WTC11 (cell line): ENCODE measurements around the gene SPATA19. TPM values are rescaled to one million over a fixed set of nuclear protein-coding genes. Genes with fewer than 3 reads are reported as not detected.

Source experiments
- ATAC-seq: fragments of 200-7000 bp; cut with Tn5 transposase; 2 replicates; pipeline ENCODE4 v1.10.0; 2021; ENCODE audit warnings: mild to moderate bottlenecking, moderate library complexity
- CTCF ChIA-PET: fragments of 300-600 bp; sonication (Branson Sonifier 250); formaldehyde crosslinking; loops from one replicate; lab custom pipeline; 2021; ENCODE audit warnings: antibody characterized with exemption; lab: Charles Lee
- POLR2A ChIA-PET: fragments of 350-600 bp; sonication (Branson Sonifier 250); formaldehyde crosslinking; loops from one replicate; lab custom pipeline; 2021; ENCODE audit warnings: antibody characterized with exemption; lab: Charles Lee
- DNase-seq: peaks from one replicate; pipeline ENCODE4 v3.0.0; 2021; ENCODE audit warnings: low spot score
- H3K27ac Mint-ChIP-seq: 2 replicates; pipeline ENCODE4 v1.8.0; 2021; ENCODE audit warnings: mixed read lengths
- H3K27me3 Mint-ChIP-seq: 2 replicates; pipeline ENCODE4 v1.8.0; 2021; ENCODE audit warnings: low read depth, mild to moderate bottlenecking, moderate library complexity, mixed read lengths
- H3K36me3 Mint-ChIP-seq: 2 replicates; pipeline ENCODE4 v1.8.0; 2021; ENCODE audit warnings: mixed read lengths
- H3K4me1 Mint-ChIP-seq: 2 replicates; pipeline ENCODE4 v1.8.0; 2022; ENCODE audit warnings: mixed read lengths
- H3K4me3 Mint-ChIP-seq: 2 replicates; pipeline ENCODE4 v1.8.0; 2021; ENCODE audit warnings: mild to moderate bottlenecking, moderate library complexity, mixed read lengths
- H3K9me3 Mint-ChIP-seq: 2 replicates; pipeline ENCODE4 v1.8.0; 2021; ENCODE audit warnings: mixed read lengths
- CTCF ChIP-seq: fragments of 200-600 bp; IDR thresholded peaks from 2 replicates; pipeline ENCODE4 v1.8.0; 2022; ENCODE audit warnings: antibody characterized with exemption
- EMX1 ChIP-seq: fragments of 250-450 bp; sonication (Bioruptor Pico); IDR thresholded peaks from 2 replicates; pipeline ENCODE4 v1.8.0; 2021; ENCODE audit warnings: mild to moderate bottlenecking
- ESRRA ChIP-seq: sonication (generic); formaldehyde crosslinking; IDR thresholded peaks from 2 replicates; pipeline ENCODE4 v1.8.1; 2022; ENCODE audit warnings: mild to moderate bottlenecking, missing genetic modification reagents, borderline replicate concordance
- HMGA2 ChIP-seq: fragments of 250-450 bp; sonication (Bioruptor Pico); IDR thresholded peaks from 2 replicates; pipeline ENCODE4 v1.4.0; 2021; ENCODE audit warnings: mild to moderate bottlenecking, moderate library complexity
- NR1H2 ChIP-seq: sonication (generic); formaldehyde crosslinking; IDR thresholded peaks from 2 replicates; pipeline ENCODE4 v1.9.0; 2021; ENCODE audit warnings: mild to moderate bottlenecking, moderate library complexity, missing genetic modification reagents
- PREB ChIP-seq: sonication (generic); formaldehyde crosslinking; IDR thresholded peaks from 2 replicates; pipeline ENCODE4 v1.8.1; 2022; ENCODE audit warnings: mild to moderate bottlenecking, missing genetic modification reagents, moderate library complexity, borderline replicate concordance
- PRRX2 ChIP-seq: fragments of 250-450 bp; sonication (Bioruptor Pico); IDR thresholded peaks from 2 replicates; pipeline ENCODE4 v1.8.0; 2021; ENCODE audit warnings: mild to moderate bottlenecking
- TCF7 ChIP-seq: sonication (generic); formaldehyde crosslinking; IDR thresholded peaks from 2 replicates; pipeline ENCODE4 v1.8.0; 2022; ENCODE audit warnings: mild to moderate bottlenecking, low read depth, missing genetic modification reagents, moderate library complexity
- ZMAT4 ChIP-seq: fragments of 250-450 bp; sonication (Bioruptor Pico); IDR thresholded peaks from 2 replicates; pipeline ENCODE4 v1.9.0; 2021; ENCODE audit warnings: mild to moderate bottlenecking
- ZNF396 ChIP-seq: fragments of 250-450 bp; sonication (Bioruptor Pico); IDR thresholded peaks from 2 replicates; pipeline ENCODE4 v1.8.0; 2021; ENCODE audit warnings: mild to moderate bottlenecking, moderate library complexity, borderline replicate concordance
- ZNF532 ChIP-seq: fragments of 250-450 bp; sonication (Bioruptor Pico); IDR thresholded peaks from 2 replicates; pipeline ENCODE4 v1.9.0; 2021; ENCODE audit warnings: mild to moderate bottlenecking, borderline replicate concordance
- total RNA-seq: library from RNA; stranded (reverse); gene quantifications from 3 replicates; pipeline ENCODE4 v1.2.3, GENCODE V29; 2021
- TF ChIP-seq, protein P1 (sequence below): sonication (generic); formaldehyde crosslinking; IDR thresholded peaks from 2 replicates; pipeline ENCODE4 v1.8.0; 2022; ENCODE audit warnings: mild to moderate bottlenecking, missing genetic modification reagents
- TF ChIP-seq, protein P2 (sequence below): sonication (generic); formaldehyde crosslinking; IDR thresholded peaks from 2 replicates; pipeline ENCODE4 v1.8.1; 2022; ENCODE audit warnings: low read depth, missing genetic modification reagents, borderline replicate concordance
- TF ChIP-seq, protein P3 (sequence below): fragments of 250-450 bp; sonication (Bioruptor Pico); IDR thresholded peaks from 2 replicates; pipeline ENCODE4 v2.1.2; 2022; ENCODE audit warnings: mild to moderate bottlenecking, moderate library complexity

The SPATA19 gene
- total RNA-seq, 1 experiment from 2014 or later, result not detected

DNA sequence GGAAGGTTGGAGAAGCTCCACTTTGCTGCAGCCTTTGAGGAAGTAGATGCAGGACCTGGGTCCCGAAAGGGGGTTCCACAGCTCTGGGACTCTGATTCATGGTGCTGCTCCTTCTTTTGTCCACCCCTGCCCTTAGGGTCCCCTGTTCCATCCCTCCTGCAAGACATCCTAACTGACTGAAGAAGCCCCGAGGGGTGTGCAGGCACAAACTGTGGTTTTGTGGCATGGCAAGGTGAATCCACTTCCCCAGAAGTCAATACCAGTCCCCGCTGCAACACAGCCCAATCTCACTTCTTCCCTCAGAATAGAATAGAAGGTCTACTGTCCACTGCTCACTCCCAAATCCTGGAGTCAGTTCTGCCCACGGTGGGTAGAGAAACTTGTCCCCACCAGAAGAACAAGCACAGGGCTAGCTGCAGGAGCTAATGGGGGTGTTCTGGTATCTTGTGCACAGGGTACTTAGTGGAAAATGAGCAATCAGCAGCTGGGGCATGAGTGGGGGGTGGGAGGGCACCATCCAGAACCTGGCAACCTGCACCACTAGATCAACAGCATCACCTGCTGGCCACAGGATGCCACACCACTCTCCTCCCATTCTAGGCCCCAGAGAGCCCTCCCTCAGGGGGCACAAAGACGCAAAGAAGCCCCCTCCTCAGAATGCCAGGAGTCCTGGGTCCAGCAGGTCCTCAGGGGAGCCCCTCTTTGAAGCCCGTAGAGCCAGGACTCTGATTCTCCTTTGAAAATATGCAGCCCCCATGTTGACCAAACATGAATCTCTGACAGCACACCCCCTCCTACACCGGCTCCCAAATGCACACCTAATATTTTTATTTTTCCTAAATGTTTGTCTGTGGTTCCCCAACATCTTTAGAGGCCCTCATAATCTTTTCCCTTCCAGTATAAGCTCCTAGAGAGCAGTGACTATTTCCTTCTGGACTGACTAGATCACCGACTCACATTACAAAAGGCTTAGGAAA, 14.1 kb downstream of the SPATA19 start:
- peak; percentile 60 for DNase-seq
- Mint-ChIP-seq H3K27ac (no peak overlapping the region), H3K4me1 (peaks cover 19% of the 10 kb centered on the region), H3K27me3 (no peaks in the 10 kb centered on the region; the same call in 1 of the 2 replicates), H3K4me3 (no peak overlapping the region), H3K9me3 (no peaks in the 10 kb centered on the region), H3K36me3 (no peaks in the 10 kb centered on the region)
- ChIA-PET POLR2A (no interaction called here), CTCF (interaction anchor here (0.7 to 1.9 kb wide), 7 partner anchors 9 to 767 kb away, joined by 3 to 9 read pairs (median 5); no protein-coding TSS in a partner anchor)
- ATAC-seq, result peak; percentile 66
- TF ChIP-seq TCF7, result no peak
- TF ChIP-seq CTCF, result peak; percentile 70

DNA sequence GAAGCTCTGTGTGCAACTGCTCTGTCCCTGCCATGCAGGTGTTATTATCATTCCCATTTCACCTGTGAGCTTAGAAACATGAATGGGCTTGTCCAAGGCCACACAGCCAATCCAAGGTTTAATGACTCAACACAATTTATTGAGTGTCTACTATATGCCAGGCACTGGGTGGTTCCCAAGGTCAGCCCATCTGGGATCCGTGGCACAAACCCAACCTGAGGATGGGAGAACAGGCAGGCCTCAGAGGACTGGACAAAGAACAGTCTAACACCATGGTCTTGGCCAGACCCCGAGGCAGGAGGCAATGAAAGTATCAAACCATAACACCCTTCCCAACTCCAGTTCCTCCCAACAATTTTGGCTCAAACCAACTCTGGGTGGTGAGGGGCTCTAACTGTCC, 15.7 kb downstream of the SPATA19 start:
- no peak overlapping the region for H3K27ac Mint-ChIP-seq
- H3K36me3 Mint-ChIP-seq, result no peaks in the 10 kb centered on the region
- DNase-seq (no peak), ATAC-seq (no peak)
- no peak overlapping the region for H3K4me3 Mint-ChIP-seq
- TF ChIP-seq, protein P1, sequence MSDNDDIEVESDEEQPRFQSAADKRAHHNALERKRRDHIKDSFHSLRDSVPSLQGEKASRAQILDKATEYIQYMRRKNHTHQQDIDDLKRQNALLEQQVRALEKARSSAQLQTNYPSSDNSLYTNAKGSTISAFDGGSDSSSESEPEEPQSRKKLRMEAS (CRISPR knock-in tag), result no peak
- TF ChIP-seq NR1H2 (no peak), ZMAT4 (CRISPR knock-in tag) (no peak), HMGA2 (CRISPR knock-in tag) (no peak), EMX1 (CRISPR knock-in tag) (no peak), PRRX2 (CRISPR knock-in tag) (no peak), ZNF532 (CRISPR knock-in tag) (no peak), ESRRA (CRISPR knock-in tag) (no peak), ZNF396 (CRISPR knock-in tag) (no peak), PREB (CRISPR knock-in tag) (no peak)
- TF ChIP-seq, protein P2, sequence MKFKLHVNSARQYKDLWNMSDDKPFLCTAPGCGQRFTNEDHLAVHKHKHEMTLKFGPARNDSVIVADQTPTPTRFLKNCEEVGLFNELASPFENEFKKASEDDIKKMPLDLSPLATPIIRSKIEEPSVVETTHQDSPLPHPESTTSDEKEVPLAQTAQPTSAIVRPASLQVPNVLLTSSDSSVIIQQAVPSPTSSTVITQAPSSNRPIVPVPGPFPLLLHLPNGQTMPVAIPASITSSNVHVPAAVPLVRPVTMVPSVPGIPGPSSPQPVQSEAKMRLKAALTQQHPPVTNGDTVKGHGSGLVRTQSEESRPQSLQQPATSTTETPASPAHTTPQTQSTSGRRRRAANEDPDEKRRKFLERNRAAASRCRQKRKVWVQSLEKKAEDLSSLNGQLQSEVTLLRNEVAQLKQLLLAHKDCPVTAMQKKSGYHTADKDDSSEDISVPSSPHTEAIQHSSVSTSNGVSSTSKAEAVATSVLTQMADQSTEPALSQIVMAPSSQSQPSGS (CRISPR knock-in tag), result no peak
- TF ChIP-seq, protein P3, sequence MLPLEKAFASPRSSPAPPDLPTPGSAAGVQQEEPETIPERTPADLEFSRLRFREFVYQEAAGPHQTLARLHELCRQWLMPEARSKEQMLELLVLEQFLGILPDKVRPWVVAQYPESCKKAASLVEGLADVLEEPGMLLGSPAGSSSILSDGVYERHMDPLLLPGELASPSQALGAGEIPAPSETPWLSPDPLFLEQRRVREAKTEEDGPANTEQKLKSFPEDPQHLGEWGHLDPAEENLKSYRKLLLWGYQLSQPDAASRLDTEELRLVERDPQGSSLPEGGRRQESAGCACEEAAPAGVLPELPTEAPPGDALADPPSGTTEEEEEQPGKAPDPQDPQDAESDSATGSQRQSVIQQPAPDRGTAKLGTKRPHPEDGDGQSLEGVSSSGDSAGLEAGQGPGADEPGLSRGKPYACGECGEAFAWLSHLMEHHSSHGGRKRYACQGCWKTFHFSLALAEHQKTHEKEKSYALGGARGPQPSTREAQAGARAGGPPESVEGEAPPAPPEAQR (CRISPR knock-in tag), result no peak
- 0 out of 2 replicates have a peak, but pooled peaks cover 9% of the 10 kb centered on the region for H3K4me1 Mint-ChIP-seq
- POLR2A ChIA-PET, result no interaction called here
- CTCF ChIA-PET, result interaction anchor here (1.1 kb wide), 1 partner anchor 38 kb away, joined by 3 read pairs; no protein-coding TSS in a partner anchor
- H3K9me3 Mint-ChIP-seq, result no peaks in the 10 kb centered on the region
- H3K27me3 Mint-ChIP-seq, result no peaks in the 10 kb centered on the region; the same call in 1 of the 2 replicates
